ENCODE measurements around the gene SLC36A2.

Gene SLC36A2

DNA sequence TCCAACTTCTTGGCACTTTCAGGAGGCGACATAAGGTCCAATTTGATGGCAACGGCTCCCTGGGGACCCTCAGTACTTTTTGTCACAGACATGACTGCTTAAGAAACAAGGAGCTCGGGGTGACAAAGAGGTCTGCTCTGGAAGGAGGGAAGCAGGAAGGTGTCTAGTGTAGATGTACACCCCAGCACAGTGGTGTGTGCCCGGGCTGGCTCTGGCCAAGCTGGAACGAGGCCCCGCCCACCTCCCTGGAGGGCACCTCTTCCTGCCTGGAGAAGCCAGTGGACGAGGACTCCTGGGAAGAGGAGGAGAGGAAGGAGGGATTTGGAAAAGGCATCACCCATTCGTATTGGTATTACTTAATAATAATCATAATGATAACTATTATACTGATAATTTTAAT lies at the start of gene SLC36A2:
SLC36A2 (minus strand) TSS at position 191 of the 400 bp plus-strand sequence; CDS start at position 92, 99 bp downstream.
- DNase-seq (ENCODE audit: low read depth) = no peak

DNA sequence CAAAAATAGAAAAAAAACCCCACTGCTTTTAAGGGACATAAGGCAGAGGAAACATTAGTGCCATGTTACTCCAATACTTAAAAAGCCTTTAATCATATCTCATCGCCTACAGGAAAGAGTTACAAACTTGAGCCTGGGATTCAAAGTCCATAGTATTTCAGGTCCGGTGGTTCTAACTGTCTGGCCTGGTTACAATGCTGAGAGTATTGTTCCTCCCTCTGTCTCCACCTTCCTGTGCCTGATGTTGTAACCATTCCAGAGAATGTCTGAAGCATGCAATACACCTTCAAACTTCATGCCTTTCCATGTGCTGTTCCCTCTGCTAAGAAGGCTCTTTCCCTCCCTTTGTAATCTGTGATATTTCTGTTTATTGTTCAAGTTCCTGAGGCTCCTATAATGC lies 41.6 kb upstream of the SLC36A2 start:
- DNase-seq (ENCODE audit: low read depth) = no peak

DNA sequence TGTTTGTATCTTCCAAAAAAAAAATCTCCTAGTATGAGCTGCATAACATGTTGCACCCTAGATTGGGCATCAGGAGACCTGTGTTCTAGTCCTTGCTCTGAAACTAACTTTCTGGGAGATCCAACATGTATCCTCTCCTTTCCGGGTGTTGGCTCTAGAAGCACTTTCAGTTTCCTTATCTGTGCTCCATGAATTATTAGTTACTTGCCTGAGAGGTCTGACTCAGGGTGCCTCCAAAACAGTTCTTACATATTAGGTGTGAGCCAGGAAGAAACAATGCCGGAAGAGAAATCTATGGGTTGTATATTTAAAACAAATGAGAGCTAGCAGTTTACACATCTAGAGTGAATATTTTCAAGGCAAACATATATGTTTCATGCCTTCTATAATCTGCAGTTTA lies 36.7 kb upstream of the SLC36A2 start:
- no peak for DNase-seq (ENCODE audit: low read depth)

DNA sequence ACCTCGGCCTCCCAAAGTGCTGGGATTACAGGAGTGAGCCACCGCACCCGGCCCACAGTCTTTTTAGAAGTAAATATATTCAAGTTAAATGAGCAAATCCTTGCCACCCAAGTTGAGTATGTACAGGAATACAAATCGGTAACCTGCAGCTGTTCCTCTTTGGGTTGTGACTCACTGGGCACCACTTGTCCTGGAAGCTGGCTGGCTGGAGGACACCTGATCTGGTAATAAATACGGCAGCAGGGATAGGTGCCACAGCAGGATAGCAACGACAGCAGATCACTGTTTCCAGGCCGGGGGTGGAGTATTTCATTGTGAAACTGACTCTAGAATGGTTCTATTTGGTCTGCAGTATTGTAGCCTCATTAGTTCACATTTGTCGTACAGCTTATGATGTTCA lies 35.7 kb upstream of the SLC36A2 start:
- DNase-seq (ENCODE audit: low read depth) = no peak

DNA sequence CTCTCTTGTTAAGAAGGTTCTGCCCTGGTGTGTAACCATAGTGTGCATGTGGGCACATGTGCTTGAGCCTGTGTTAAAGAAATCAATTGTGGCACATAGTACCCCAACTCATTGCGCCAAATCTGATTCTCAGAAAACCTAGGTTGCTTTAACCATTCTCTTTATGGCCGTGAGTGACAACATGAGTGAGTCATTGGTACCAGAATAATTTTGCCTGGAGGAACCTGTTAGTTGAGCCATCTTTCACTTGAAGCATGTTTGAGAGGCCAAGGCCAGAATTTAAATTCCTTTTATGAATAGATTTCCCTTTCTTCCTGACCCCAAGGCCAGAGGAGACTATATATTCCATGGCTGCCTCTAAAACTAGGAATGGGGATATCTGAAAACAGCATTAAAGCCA lies 35.2 kb upstream of the SLC36A2 start:
- no peak for DNase-seq (ENCODE audit: low read depth)

DNA sequence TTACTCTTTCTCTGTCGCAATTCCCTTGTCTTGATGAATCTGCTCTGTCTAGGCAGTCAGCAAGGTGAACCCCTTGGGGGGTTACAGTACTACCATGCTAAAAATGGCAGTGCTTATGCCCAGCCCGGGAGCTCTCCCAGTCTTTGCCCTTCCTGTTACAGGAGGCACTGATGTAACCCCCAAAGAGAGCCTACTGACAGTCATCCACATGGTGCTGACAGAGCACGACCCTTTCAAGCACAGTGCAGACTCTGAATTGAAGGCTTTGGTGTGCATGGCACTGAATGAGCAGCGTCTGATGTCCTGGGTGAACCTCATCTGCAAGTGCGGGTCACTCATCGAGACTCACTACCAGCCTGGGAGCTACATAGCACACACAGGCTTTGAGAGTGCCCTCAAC lies 34.5 kb upstream of the SLC36A2 start:
- no peak for DNase-seq (ENCODE audit: low read depth)

DNA sequence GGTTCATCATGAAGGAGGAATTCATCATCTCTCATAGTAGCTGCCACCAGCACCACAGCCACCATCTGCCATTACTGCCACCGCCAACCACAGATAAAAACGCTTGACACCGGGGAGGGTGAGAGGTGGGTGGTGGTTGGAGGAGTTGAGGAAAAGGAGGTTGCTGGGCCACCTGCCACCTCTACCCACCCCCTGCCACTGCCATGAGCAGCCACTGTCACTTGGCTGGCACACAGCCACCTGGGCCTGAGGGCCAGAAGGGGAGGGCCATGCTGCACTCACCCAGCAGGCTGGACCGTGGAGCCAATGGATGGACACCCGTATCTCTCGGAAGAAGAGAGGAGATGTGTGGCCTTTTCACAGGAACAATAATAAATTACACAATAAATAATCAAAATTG lies 31.3 kb upstream of the SLC36A2 start:
- no peak for DNase-seq (ENCODE audit: low read depth)

DNA sequence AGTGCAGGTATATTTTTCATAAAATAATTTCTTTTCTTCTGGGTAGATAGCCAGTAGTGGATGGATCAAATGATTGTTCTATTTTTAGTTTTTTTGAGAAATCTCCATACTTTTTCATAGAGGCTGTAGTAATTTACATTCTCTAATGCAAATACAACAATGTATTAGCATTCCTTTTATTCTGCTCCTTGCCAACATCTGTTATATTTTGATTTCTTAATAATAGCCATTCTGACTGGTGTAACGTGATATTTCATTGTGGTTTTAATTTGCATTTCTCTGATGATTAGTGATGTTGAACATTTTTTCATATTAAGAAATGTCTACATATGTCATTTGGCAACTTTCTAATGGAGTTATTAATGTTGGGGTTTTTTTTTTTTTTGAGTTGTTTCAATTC lies 27.2 kb upstream of the SLC36A2 start:
- no peak for DNase-seq (ENCODE audit: low read depth)

DNA sequence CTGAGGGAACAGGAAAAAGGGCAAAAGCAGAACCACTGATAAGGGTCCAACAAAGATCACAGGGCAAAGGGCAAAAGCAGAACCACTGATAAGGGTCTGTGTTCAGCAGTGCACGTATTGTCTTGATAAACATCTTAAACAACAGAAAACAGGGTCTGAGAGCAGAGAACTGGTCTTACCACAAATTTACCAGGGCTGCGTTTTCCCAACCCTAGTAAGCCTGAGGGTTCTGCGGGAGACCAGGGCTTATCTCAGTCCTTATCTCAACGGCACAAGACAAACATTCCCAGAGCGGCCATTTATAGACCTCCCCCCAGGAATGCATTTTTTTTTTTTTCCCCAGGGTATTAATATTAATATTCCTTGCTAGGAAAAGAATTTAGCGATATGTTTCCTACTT lies 19.7 kb upstream of the SLC36A2 start:
- peak; percentile 46 for DNase-seq (ENCODE audit: low read depth)

DNA sequence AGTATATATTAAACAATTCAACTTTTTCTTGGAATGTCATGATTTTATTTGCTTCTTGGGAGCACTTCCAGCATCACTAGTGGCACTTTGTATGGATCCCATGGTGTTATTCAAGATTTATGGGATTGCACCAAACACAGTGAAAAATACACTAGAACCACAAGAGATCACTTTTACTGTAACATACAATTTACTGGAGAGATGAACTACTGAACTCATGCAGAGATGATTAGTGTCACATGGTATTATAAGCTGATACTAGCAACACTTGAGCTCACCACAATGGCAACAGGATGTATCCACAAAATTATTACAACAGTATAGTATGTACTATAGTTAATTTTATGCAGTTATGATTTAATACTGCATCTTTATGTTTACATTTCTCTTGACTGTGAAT lies 16.3 kb upstream of the SLC36A2 start:
- no peak for DNase-seq (ENCODE audit: low read depth)

DNA sequence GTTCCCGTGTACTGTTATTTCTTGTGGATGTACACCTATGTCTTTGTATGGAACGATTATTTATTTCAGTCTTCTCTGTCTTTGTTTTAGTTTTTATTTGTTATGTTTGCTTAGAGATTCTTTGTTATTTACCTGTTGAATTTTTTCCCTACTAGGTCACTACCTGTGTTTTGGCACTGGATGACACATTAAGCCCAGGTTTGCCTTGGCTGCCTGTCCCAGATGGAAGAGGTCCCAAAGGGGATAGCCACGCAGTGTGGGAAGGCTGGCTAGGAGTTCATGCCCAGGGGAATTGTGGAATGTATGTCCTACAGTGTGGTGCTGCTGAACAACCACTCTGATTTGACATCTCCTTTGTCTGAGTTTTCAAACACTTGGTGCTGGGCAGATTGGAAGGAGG lies 15.6 kb upstream of the SLC36A2 start:
- DNase-seq (ENCODE audit: low read depth) = no peak

DNA sequence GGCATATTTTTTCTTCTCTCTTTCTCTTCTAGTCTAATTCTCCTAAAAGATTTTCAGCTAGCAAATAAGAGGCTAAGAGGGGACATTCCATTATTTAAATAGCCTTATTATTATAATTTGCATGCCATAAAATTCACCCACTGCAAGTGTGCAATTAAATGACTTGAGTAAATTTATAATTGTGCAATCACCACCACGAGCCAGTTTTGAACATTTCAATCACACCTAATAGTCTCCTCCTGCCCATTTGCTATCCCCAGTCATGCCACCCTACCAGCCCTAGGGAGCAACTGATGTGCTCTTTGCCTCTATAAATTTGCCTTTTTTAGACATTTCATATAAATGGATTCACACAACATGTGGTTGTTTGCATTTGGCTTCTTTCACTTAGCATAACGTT lies 12.0 kb upstream of the SLC36A2 start:
- DNase-seq (ENCODE audit: low read depth) = no peak

DNA sequence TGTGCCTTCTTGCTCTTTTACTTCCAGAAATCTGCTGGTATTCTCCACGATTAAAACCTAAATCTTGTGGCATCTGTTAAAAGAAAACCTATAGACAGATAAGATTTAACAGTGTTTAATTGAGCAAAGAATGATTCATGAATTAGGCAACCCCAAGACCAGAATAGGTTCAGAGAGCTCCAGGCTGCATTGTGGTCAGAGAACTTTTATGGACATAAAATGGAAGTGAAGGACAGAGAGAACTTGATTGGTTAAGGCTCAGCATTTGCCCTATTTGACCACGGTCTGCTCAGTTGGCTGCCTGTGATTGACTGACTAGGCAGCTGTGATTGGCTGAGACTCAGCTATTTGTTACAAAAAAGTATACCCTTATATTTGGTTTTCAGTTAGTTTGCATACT lies 10.4 kb upstream of the SLC36A2 start:
- no peak for DNase-seq (ENCODE audit: low read depth)

DNA sequence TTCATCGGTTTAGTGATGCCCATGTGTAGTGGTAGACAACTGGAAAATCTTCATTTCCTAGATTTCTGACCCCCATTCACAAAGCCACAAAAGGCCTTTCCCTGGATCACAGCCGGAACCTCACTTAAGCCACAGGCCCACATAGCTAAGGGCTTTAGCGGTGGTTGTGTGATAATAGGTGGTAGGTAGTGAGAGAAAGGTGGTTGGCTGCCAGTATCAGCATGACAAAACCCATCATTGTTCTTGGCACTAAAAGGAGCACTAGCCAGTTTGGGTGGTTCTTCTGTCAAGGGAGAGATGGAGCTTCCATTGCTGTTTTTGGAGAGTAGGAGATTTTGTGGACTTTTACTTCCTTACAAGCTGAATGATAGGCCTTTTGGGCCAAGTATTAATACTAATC lies 9.7 kb upstream of the SLC36A2 start:
- DNase-seq (ENCODE audit: low read depth) = no peak

DNA sequence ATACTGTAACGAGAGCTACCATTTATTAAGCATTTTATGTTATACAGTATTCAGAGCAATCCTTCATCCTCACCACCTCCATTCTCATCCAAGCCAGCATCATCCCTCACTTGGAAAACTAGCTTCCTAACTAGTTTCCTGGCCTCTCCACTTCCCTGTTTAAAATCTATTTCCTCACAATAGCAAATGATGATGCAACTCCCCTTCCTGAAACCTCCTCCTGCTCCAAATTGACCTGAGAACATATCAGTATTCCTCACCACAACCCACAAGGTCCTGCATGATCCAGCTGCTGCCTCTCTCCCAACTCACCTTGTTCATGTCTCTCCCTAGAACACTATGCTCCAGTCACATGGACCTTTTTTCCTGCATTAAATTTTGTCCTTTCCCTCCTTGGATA lies 4.3 kb upstream of the SLC36A2 start:
- DNase-seq (ENCODE audit: low read depth) = no peak

DNA sequence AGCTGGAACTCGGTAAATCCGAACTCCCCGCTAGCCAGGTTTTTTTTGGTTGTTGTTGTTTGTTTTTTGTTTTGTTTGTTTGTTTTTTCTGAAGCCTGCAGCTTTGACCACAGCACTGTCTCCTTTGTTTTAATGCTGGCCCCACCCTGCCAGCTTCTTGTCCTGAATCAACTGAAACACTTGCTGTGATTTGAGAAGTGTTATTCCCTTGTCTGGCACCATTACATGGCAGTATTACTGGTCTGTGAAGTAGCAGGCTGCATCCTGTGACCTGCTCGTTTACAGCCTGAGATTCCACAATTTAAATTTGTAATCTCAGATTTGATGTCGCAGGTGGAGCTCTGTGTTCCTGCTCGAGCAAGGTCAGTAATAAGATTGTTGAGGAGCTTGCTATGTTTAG lies 1.4 kb upstream of the SLC36A2 start:
- DNase-seq (ENCODE audit: low read depth) = no peak

DNA sequence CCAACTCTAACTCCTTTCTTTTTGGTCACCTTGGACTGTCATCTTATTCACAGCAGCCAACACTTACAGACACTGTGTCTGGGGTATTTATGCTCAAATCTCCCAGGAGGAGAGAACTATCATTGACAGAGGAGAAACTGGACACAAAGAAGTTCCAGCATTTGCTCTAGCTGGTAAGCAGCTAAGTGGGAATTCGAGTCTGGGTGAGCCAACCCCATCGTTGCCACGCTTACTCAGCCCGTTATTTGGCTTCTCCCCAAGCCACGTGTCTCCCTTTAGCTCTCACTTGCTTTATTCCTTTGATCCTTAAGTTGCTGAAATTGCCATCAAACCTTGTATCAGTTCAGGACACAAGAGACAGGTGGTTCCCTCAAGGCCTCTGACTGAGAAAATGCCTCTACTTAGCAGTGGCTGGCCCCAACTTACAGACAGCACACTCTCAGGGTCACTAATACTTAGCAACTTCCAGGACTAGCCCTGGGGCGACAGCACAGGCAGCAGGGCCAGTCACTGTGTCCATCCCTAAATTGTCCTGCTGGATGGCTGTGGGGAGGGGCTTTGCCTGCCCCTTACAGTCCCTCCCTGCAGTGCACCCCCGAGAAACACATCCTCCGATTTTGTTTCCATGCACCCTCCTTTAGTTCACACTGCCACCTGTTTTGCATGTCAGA lies 1.4 kb downstream of the SLC36A2 start:
- no peak for DNase-seq (ENCODE audit: low read depth)

DNA sequence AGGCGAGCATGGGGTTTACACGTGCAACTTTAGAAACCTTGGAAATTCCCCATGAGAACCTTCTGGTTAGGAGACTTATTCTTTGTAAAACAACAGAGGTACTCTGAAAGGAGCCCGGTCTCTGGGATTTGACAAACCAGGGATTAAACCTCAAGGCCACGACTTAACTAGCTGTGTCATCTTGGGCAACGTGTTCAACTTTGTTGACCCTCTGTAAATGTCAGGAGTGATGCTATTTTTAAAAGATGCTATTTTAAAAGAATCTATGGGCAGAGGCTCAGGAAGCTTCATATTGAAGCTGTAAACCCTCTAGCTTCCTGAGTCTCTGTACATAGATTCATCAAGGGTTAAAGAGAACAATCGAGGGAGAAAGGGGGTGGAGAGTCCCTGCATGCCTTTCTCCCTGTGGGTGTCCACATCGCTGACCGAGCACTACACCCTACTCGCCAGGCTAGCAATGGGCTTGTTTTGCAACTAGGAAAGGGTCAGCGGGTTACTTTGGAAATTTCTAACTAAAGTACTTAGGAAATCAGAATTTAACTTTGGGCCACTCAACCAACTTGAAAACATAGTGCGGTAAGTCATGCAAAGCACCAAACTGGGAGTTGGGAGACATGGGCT lies 2.1 kb downstream of the SLC36A2 start:
- DNase-seq (ENCODE audit: low read depth) = no peak

DNA sequence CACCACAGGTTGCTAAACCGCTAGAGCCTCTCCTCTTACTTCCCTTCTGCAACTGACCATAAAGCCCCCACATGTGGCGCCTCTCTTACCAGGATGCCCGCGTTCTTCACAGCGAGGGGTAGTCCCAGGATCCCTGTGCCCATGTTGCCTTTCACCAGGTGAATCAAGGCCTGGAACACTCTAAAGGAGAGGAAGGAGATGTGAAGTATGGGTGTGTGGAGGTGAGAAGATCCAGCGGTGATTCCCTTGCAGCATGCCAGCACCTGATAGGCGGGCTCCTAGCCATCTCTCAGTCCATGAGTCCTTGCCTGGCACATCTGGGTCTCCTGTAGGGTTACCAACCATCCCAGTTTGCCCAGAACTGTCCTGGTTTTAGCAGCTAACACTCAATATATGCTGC lies 3.3 kb downstream of the SLC36A2 start:
- no peak for DNase-seq (ENCODE audit: low read depth)

DNA sequence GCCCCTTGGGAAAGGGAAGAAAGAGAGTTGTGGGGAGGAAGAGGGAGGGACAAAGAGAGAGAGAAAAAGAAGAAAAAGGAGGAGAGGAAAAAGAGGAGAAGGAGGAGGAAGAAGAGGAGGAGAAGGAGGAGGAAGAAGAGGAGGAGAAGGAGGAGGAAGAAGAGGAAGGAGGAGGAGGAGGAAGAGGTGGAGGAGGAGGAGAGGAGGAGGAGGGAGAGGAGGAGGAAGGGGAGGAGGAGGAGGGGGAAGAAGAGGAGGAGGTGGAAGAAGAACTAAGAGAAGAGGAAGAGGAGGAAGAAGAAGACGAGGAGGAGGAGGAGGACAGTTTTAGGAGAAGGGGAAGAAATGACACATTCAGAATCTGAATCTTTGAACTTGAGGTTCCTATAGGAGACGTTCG lies 7.4 kb downstream of the SLC36A2 start:
- no peak for DNase-seq (ENCODE audit: low read depth)

DNA sequence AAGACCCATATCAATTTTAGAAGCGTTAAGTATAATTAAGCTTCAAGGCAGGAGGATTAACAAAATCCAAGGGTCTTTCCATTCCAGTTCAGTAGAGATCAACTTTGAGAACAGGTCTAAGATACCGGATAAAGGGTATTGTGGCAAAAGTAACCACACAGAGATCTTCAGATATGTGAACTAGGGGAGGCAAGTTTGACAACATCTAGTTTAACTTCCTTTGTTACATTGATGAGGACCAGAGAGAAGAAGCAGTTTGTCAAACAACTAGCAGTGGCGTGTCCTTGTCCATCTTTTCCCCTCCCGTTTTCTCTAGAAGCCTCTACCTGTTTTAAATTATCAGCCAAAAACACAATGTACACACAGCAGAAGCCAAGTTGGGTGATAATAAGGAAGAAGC lies 8.6 kb downstream of the SLC36A2 start:
- no peak for DNase-seq (ENCODE audit: low read depth)

DNA sequence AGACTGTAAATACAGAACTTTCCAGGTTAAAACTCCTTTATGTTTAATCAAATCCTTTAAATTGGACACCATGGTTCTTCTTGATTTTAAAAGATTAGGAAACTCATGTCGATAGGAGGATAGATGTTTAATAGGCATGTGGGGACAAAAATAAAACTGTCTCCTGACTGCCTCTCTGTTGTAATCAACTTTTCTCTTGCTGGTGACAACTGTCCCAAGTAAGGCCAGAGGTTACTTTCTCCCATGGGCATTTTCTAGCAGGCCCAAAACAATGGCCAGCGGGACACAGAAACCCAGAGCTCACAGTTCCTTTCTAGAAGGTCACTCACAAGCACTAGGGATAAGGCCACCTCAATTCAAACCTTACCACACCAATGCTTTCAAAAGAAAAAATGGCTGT lies 14.5 kb downstream of the SLC36A2 start:
- DNase-seq (ENCODE audit: low read depth) = no peak

DNA sequence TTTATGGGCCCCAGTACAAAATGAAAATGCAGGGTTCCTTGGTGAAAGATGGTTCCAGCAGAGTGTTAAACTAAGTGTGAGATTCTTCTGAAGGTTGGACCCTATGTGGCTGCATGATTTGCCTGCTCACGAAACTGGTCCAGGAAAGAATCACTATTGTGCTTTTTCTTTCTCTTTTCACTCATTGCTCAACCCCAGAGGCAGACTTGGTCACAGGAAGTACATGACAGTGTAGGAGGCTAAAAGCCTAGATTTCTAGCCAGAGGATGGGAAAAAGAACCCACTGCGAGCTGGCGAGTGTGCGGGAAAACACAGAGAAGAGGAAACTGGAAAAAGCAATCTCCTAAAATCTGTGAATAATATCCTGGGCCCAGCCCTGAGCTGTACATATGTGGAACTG lies 18.6 kb downstream of the SLC36A2 start:
- DNase-seq (ENCODE audit: low read depth) = no peak

DNA sequence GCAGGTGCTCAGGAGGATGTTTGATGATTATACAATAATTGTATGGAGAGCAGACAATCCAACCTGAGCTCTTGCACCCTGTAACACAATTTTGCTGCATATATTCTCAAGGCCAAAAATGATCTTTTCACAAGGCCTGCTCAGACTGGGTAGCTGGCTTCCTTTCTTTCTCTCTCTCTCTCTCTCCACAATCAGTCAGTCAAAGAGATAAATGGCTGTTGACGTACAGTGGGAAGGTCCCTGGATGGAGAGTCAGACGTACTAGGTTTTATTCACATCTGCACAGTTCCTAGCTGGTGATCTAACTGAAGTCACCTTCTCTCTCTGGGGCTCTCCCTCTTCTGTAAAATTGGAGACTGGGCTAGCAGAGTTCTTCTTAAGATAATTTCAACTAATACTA lies 19.8 kb downstream of the SLC36A2 start:
- no peak for DNase-seq (ENCODE audit: low read depth)
